K562 (cell line): ENCODE results near the gene CEP68. TPM values are rescaled to one million over a fixed set of nuclear protein-coding genes. Genes with fewer than 3 reads are reported as not detected.

Experiments used
- ATF7 ChIP-seq: fragments of 450-650 bp; IDR thresholded peaks from 2 replicates; pipeline ENCODE4 v1.7.1; 2014; ENCODE audit warnings: mild to moderate bottlenecking, moderate library complexity
- BCOR ChIP-seq: fragments of 450-650 bp; IDR thresholded peaks from 2 replicates; pipeline ENCODE4 v1.6.1; 2016
- ELF1 ChIP-seq: fragments of 200-800 bp; sonication (Bioruptor generic); IDR thresholded peaks from 2 replicates; pipeline ENCODE4 v1.6.1; 2016; ENCODE audit warnings: missing genetic modification characterization, missing compliant biosample characterization
- ERF ChIP-seq: fragments of 450-650 bp; formaldehyde crosslinking; IDR thresholded peaks from 2 replicates; pipeline ENCODE4 v1.4.0; 2020; ENCODE audit warnings: mild to moderate bottlenecking, mixed read lengths
- ETS2 ChIP-seq: IDR thresholded peaks from 2 replicates; pipeline ENCODE4 v1.6.1; 2016; ENCODE audit warnings: borderline replicate concordance, missing genetic modification characterization, mild to moderate bottlenecking, moderate library complexity, missing compliant biosample characterization; ENCODE audit not compliant: poor library complexity, severe bottlenecking
- ETV1 ChIP-seq: fragments of 450-650 bp; conservative IDR thresholded peaks from 2 replicates; pipeline ENCODE4 v1.6.1; 2016; ENCODE audit warnings: missing genetic modification characterization, control low read depth, low read depth, missing compliant biosample characterization
- GATAD2A ChIP-seq: fragments of 450-650 bp; IDR thresholded peaks from 2 replicates; pipeline ENCODE4 v1.6.1; 2017
- HMGXB4 ChIP-seq: sonication (generic); formaldehyde crosslinking; IDR thresholded peaks from 2 replicates; pipeline ENCODE4 v1.8.1; 2023; ENCODE audit warnings: mild to moderate bottlenecking, missing genetic modification reagents
- IFI16 ChIP-seq: fragments of 250-450 bp; sonication (Bioruptor Pico); IDR thresholded peaks from 2 replicates; pipeline ENCODE4 v2.1.2; 2022; ENCODE audit warnings: mild to moderate bottlenecking, inconsistent platforms
- KDM5B ChIP-seq: fragments of 200-600 bp; sonication (generic); IDR thresholded peaks from 2 replicates; pipeline ENCODE4 v1.6.1; 2012; ENCODE audit warnings: low read depth, mild to moderate bottlenecking, moderate library complexity, low read length, control low read depth, inconsistent platforms; ENCODE audit not compliant: insufficient replicate concordance
- LEF1 ChIP-seq: fragments of 450-650 bp; IDR thresholded peaks from 2 replicates; pipeline ENCODE4 v1.6.1; 2016; ENCODE audit warnings: mild to moderate bottlenecking
- MAFG ChIP-seq: fragments of 450-650 bp; conservative IDR thresholded peaks from 2 replicates; pipeline ENCODE4 v1.6.1; 2016; ENCODE audit warnings: missing genetic modification characterization, missing compliant biosample characterization
- MEIS2 ChIP-seq: fragments of 450-650 bp; IDR thresholded peaks from 2 replicates; pipeline ENCODE4 v1.6.1; 2014; ENCODE audit warnings: mild to moderate bottlenecking; ENCODE audit not compliant: partially characterized antibody
- NFATC3 ChIP-seq: fragments of 450-650 bp; IDR thresholded peaks from 2 replicates; pipeline ENCODE4 v1.6.1; 2017; ENCODE audit warnings: mild to moderate bottlenecking
- NR2C2 ChIP-seq, 2 experiments: fragments of 200-800 bp in 1 of 2; sonication (Bioruptor generic) in 1 of 2; sonication (generic) in 1 of 2; formaldehyde crosslinking in 1 of 2; IDR thresholded peaks; 2 replicates each; pipeline versions ENCODE4 v1.6.1 to v1.8.0; 2016 to 2022; ENCODE audit warnings: mild to moderate bottlenecking in 1 of 2, missing compliant biosample characterization in 1 of 2, missing genetic modification characterization in 1 of 2, missing genetic modification reagents in 1 of 2
- NUFIP1 ChIP-seq: fragments of 450-650 bp; IDR thresholded peaks from 2 replicates; pipeline ENCODE4 v1.6.1; 2018; ENCODE audit not compliant: partially characterized antibody
- PHF21A ChIP-seq: fragments of 450-650 bp; IDR thresholded peaks from 2 replicates; pipeline ENCODE4 v1.6.1; 2017; ENCODE audit warnings: low read depth, borderline replicate concordance
- PTRF ChIP-seq: fragments of 450-650 bp; IDR thresholded peaks from 2 replicates; pipeline ENCODE4 v1.6.1; 2016; ENCODE audit warnings: mild to moderate bottlenecking, missing genetic modification characterization, missing compliant biosample characterization
- RBM15 ChIP-seq: fragments of 200-400 bp; formaldehyde crosslinking; IDR thresholded peaks from 2 replicates; pipeline ENCODE4 v1.6.1; 2018; ENCODE audit warnings: mild to moderate bottlenecking, low read length, moderate library complexity; ENCODE audit not compliant: insufficient read depth
- RFX5 ChIP-seq: IDR thresholded peaks from 2 replicates; pipeline ENCODE4 v1.6.1; 2011; ENCODE audit warnings: low read depth, mild to moderate bottlenecking, improper control_type of control experiment, low read length
- SP2 ChIP-seq: IDR thresholded peaks from 2 replicates; pipeline ENCODE4 v1.6.1; 2011; ENCODE audit warnings: mild to moderate bottlenecking, low read depth, low read length, moderate library complexity; ENCODE audit not compliant: poor library complexity, severe bottlenecking; ENCODE audit errors: extremely low read depth
- STAG1 ChIP-seq: sonication (generic); formaldehyde crosslinking; IDR thresholded peaks from 2 replicates; pipeline ENCODE4 v1.5.0; 2020; ENCODE audit warnings: missing genetic modification reagents, borderline replicate concordance
- TAF15 ChIP-seq: fragments of 200-400 bp; formaldehyde crosslinking; IDR thresholded peaks from 2 replicates; pipeline ENCODE4 v1.6.1; 2017; ENCODE audit warnings: mild to moderate bottlenecking, low read depth, low read length, moderate library complexity
- THAP12 ChIP-seq: fragments of 250-450 bp; sonication (Bioruptor Pico); IDR thresholded peaks from 2 replicates; pipeline ENCODE4 v1.9.0; 2021; ENCODE audit warnings: mild to moderate bottlenecking, inconsistent platforms
- ZEB2 ChIP-seq: fragments of 450-650 bp; IDR thresholded peaks from 2 replicates; pipeline ENCODE4 v1.6.1; 2016
- ZNF253 ChIP-seq: fragments of 250-450 bp; sonication (Bioruptor Pico); conservative IDR thresholded peaks from 2 replicates; pipeline ENCODE4 v1.6.1; 2021; ENCODE audit warnings: mild to moderate bottlenecking
- ZNF311 ChIP-seq: fragments of 250-450 bp; sonication (Bioruptor Pico); IDR thresholded peaks from 2 replicates; pipeline ENCODE4 v1.4.0; 2020; ENCODE audit warnings: mild to moderate bottlenecking, moderate library complexity
- ZNF75A ChIP-seq: fragments of 450-650 bp; formaldehyde crosslinking; IDR thresholded peaks from 2 replicates; pipeline ENCODE4 v1.4.0; 2020; ENCODE audit warnings: mild to moderate bottlenecking
- ZNF785 ChIP-seq: fragments of 250-450 bp; sonication (Bioruptor Pico); IDR thresholded peaks from 2 replicates; pipeline ENCODE4 v1.4.0; 2020; ENCODE audit warnings: mild to moderate bottlenecking
- ZSCAN29 ChIP-seq: fragments of 450-650 bp; IDR thresholded peaks from 2 replicates; pipeline ENCODE4 v1.6.1; 2017
- polyA plus RNA-seq, 8 experiments: library from polyadenylated mRNA; depleted of rRNA in 4 of 8; stranded (reverse) in 5 of 8; unstranded in 3 of 8; fragments of >200 nt; fragmentation: Nextera tagmentation in 2 of 8; fragmentation: Illumina TruSeq in 1 of 8; extraction: Ambion mirVana in 2 of 8; extraction: Trizol in 1 of 8; gene quantifications; 2 replicates each; pipeline versions ENCODE4 v1.2.1 to v1.2.3, GENCODE V29; 2011 to 2014; ENCODE audit warnings: inconsistent platforms in 1 of 8, missing spikeins in 1 of 8
- total RNA-seq, 7 experiments: library from RNA; depleted of rRNA in 6 of 7; stranded (reverse); fragments of >200 nt in 6 of 7; fragmentation: Illumina TruSeq in 2 of 7; extraction: Trizol in 2 of 7; gene quantifications; 2 replicates each; pipeline versions ENCODE4 v1.2.1 to v1.2.3, GENCODE V29; 2011 to 2021; ENCODE audit warnings: low replicate concordance in 1 of 7

The CEP68 gene
- total and polyA plus RNA-seq, 9 of the 15 experiments (the other 6 are each of a cell fraction or from before 2014, with no cell fraction given) = 1.4 to 8.5 (median 5.2) TPM

- TF ChIP-seq ATF7 = no peak
- TF ChIP-seq LEF1 = no peak
- TF ChIP-seq ZNF253 (CRISPR knock-in tag) = no peak
- TF ChIP-seq MEIS2 = no peak
- TF ChIP-seq RFX5 = no peak
- no peak for TF ChIP-seq STAG1 (CRISPR knock-in tag)
- TF ChIP-seq ZEB2 = no peak
- TF ChIP-seq PTRF = no peak
- peak; percentile 61 for TF ChIP-seq KDM5B
- no peak for TF ChIP-seq ETS2 (tag)
- TF ChIP-seq ETV1 = peak; percentile 38; the same call in 1 of the 2 replicates
- TF ChIP-seq IFI16 (CRISPR knock-in tag) = no peak
- no peak for TF ChIP-seq THAP12 (CRISPR knock-in tag)
- no peak for TF ChIP-seq PHF21A
- no peak for TF ChIP-seq MAFG
- TF ChIP-seq ZNF75A (CRISPR knock-in tag) = no peak
- no peak for TF ChIP-seq ZSCAN29
- no peak for TF ChIP-seq GATAD2A
- TF ChIP-seq ZNF311 (CRISPR knock-in tag) = no peak
- TF ChIP-seq RBM15 = no peak
- TF ChIP-seq NR2C2 (CRISPR knock-in tag; IDR thresholded peaks at IDR 0.05) = no peak
- no peak for TF ChIP-seq NR2C2 (tag; IDR thresholded peaks at IDR 0.05)
- peak; percentile 86; the same call in 1 of the 2 replicates for TF ChIP-seq ERF (CRISPR knock-in tag)
- no peak for TF ChIP-seq TAF15
- TF ChIP-seq NUFIP1 = no peak
- no peak for TF ChIP-seq ZNF785 (CRISPR knock-in tag)
- TF ChIP-seq BCOR = peak; percentile 66
- no peak for TF ChIP-seq NFATC3
- TF ChIP-seq SP2 = no peak
- TF ChIP-seq HMGXB4 (CRISPR knock-in tag) = no peak
- TF ChIP-seq ELF1 (tag) = no peak
Measured at GRCh38 chr2:65130664-65131175, 74.5 kb downstream of the CEP68 start (continued).
